ENCODE measurements around the gene CTDSP2. TPM values are rescaled to one million over a fixed set of nuclear protein-coding genes. Genes with fewer than 3 reads are reported as not detected.

CTDSP2 gene
- polyA plus RNA-seq, 1 of the 3 experiments (the other 2 are of a cell fraction): 119 TPM

DNA sequence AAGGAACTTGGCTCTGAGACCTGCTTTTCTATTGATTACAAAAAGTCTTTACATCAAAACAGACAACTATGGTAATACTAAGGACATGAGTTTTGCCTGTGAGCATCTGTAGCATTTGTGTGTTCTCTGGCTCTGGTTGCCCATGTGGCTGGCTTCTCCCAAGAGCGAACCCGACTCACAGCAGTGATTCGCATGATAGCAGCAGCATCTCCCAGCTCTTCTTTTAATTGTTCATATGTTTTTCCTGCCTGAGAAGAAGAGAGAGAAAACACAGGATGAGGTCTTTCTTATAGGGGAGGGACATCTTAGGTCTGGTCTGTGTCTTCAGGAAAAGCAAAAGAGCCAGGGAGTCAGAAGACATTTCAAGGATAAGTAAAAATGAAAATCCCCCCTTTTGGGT, 45.6 kb downstream of the CTDSP2 start:
- CTCF ChIA-PET: interaction anchor here (3.8 to 12.0 kb wide), 2 partner anchors 14 to 103 kb away, joined by 51 to 96 read pairs; partner anchors contain the start of gene AVIL
- Histone ChIP-seq H3K9me3 (no peaks in the 10 kb centered on the region), H3K4me1 (ENCODE audit: control insufficient read depth in 1 of 2, insufficient read depth in 2 of 2, low read depth in 1 of 2, low read length in 1 of 2) (no peaks in the 10 kb centered on the region; a peak in 1 of 4 replicates), H3K27me3 (ENCODE audit: insufficient read depth) (no peaks in the 10 kb centered on the region), H3K79me2 (ENCODE audit: insufficient read depth) (peaks cover 9% of the 10 kb centered on the region; the same call in 1 of the 2 replicates), H2AFZ (ENCODE audit: low read depth) (no peak overlapping the region), H3K27ac (ENCODE audit: low read depth in 2 of 2, low read length in 1 of 2) (no peak overlapping the region), H4K20me1 (ENCODE audit: insufficient read depth) (no peaks in the 10 kb centered on the region), H3F3A (replicated peaks; ENCODE audit: insufficient read depth) (peaks cover 7% of the 10 kb centered on the region), H3K4me2 (no peak overlapping the region), H3K4me3 (ENCODE audit: low read depth in 2 of 2, low read length in 1 of 2) (no peak overlapping the region), H3K9ac (no peak overlapping the region), H3K36me3 (replicated peaks in 1 of 2; ENCODE audit: control insufficient read depth in 1 of 2, insufficient read depth in 2 of 2, low read length in 1 of 2) (peaks cover 39 to 63% of the 10 kb centered on the region in 2 experiments), H3K9me2 (no peaks in the 10 kb centered on the region)
- WGBS (ENCODE audit: low lambda C conversion rate): 98% methylated on average over 3 of the region's 3 CpGs
- DNase-seq: no peak
- POLR2A ChIA-PET: no interaction called here
- TF ChIP-seq MEF2A (IDR thresholded peaks at IDR 0.05; ENCODE audit: borderline replicate concordance, low read depth): no peak
- TF ChIP-seq, protein P1, sequence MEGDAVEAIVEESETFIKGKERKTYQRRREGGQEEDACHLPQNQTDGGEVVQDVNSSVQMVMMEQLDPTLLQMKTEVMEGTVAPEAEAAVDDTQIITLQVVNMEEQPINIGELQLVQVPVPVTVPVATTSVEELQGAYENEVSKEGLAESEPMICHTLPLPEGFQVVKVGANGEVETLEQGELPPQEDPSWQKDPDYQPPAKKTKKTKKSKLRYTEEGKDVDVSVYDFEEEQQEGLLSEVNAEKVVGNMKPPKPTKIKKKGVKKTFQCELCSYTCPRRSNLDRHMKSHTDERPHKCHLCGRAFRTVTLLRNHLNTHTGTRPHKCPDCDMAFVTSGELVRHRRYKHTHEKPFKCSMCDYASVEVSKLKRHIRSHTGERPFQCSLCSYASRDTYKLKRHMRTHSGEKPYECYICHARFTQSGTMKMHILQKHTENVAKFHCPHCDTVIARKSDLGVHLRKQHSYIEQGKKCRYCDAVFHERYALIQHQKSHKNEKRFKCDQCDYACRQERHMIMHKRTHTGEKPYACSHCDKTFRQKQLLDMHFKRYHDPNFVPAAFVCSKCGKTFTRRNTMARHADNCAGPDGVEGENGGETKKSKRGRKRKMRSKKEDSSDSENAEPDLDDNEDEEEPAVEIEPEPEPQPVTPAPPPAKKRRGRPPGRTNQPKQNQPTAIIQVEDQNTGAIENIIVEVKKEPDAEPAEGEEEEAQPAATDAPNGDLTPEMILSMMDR (IDR thresholded peaks at IDR 0.05): no peak
- TF ChIP-seq FOXM1 (IDR thresholded peaks at IDR 0.05; ENCODE audit: low read depth): no peak
- TF ChIP-seq TAF1 (IDR thresholded peaks at IDR 0.05; ENCODE audit: borderline replicate concordance, low read depth, low read length): no peak

DNA sequence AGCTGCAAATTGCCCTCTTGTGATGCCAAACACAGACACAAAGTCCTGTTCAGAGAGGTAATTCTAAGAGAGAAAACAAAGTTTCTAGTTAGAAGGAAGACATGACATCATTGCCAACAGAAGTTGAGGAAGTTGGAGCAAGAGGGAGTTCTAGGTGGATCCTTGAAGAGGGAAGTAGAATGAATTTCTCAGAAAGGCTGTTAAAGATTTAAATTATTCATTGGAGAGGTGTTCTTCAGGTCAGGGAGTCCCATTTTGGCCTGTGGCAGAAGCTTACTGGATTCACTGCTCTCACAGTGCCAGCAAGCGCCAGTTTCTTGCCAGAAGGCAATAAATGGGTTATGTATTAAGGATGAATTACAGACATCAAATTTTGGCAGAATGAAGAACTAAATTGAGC, 48.6 kb downstream of the CTDSP2 start:
- no peaks in the 10 kb centered on the region for H3K27me3 ChIP-seq (ENCODE audit: insufficient read depth)
- no peak overlapping the region for H3K4me3 ChIP-seq (ENCODE audit: low read depth in 2 of 2, low read length in 1 of 2)
- H4K20me1 ChIP-seq (ENCODE audit: insufficient read depth): no peaks in the 10 kb centered on the region
- H3K9me2 ChIP-seq: no peaks in the 10 kb centered on the region
- WGBS (ENCODE audit: low lambda C conversion rate): 100% methylated on average over 1 of the region's 1 CpG
- ChIA-PET POLR2A (no interaction called here), CTCF (interaction anchor here (1.3 to 12.0 kb wide), 3 partner anchors 15 to 108 kb away, joined by 3 to 96 read pairs (median 17); partner anchors contain the start of genes AVIL and TSFM)
- H3F3A ChIP-seq (replicated peaks; ENCODE audit: insufficient read depth): peaks cover 22% of the 10 kb centered on the region
- peaks cover 45 to 65% of the 10 kb centered on the region in 2 experiments for H3K36me3 ChIP-seq (replicated peaks in 1 of 2; ENCODE audit: control insufficient read depth in 1 of 2, insufficient read depth in 2 of 2, low read length in 1 of 2)
- H3K4me2 ChIP-seq: no peak overlapping the region
- H3K9me3 ChIP-seq: no peaks in the 10 kb centered on the region
- DNase-seq: no peak
- no peak overlapping the region; a peak in 1 of 4 replicates for H3K27ac ChIP-seq (ENCODE audit: low read depth in 2 of 2, low read length in 1 of 2)
- H2AFZ ChIP-seq (ENCODE audit: low read depth): no peak overlapping the region
- H3K9ac ChIP-seq: no peak overlapping the region
- H3K79me2 ChIP-seq (ENCODE audit: insufficient read depth): peaks cover 18% of the 10 kb centered on the region; the same call in 1 of the 2 replicates
- H3K4me1 ChIP-seq (ENCODE audit: control insufficient read depth in 1 of 2, insufficient read depth in 2 of 2, low read depth in 1 of 2, low read length in 1 of 2): peaks cover 0 to 6% of the 10 kb centered on the region in 2 experiments; a peak in 2 of 4 replicates
- TF ChIP-seq MEF2A (IDR thresholded peaks at IDR 0.05; ENCODE audit: borderline replicate concordance, low read depth) (no peak), GABPA (IDR thresholded peaks at IDR 0.05; ENCODE audit: low read depth) (no peak), GATA2 (CRISPR knock-in tag; IDR thresholded peaks at IDR 0.05) (no peak), POLR2AphosphoS5 (IDR thresholded peaks at IDR 0.05; ENCODE audit: low read depth, low read length) (no peak), RFX5 (IDR thresholded peaks at IDR 0.05; ENCODE audit: low read length) (no peak), ELF1 (IDR thresholded peaks at IDR 0.05) (no peak), FOXM1 (IDR thresholded peaks at IDR 0.05; ENCODE audit: low read depth) (no peak)
- TF ChIP-seq, protein P2, sequence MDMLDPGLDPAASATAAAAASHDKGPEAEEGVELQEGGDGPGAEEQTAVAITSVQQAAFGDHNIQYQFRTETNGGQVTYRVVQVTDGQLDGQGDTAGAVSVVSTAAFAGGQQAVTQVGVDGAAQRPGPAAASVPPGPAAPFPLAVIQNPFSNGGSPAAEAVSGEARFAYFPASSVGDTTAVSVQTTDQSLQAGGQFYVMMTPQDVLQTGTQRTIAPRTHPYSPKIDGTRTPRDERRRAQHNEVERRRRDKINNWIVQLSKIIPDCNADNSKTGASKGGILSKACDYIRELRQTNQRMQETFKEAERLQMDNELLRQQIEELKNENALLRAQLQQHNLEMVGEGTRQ (IDR thresholded peaks at IDR 0.05; ENCODE audit: borderline replicate concordance, low read depth, low read length): no peak
